GM19397 (cell line): ENCODE measurements around the gene DMAC2.
"Not testable (repeated sequence)": the region's sequence is repeated elsewhere in the genome, so short reads cannot be mapped to it uniquely, and the experiment has no call there.

Experiments used
- ATAC-seq: cut with Tn5 transposase; IDR thresholded peaks from one replicate; pipeline ENCODE4 v1.9.1; 2021; ENCODE audit warnings: mild to moderate bottlenecking, moderate library complexity; ENCODE audit not compliant: unreplicated experiment

DMAC2 gene

DNA sequence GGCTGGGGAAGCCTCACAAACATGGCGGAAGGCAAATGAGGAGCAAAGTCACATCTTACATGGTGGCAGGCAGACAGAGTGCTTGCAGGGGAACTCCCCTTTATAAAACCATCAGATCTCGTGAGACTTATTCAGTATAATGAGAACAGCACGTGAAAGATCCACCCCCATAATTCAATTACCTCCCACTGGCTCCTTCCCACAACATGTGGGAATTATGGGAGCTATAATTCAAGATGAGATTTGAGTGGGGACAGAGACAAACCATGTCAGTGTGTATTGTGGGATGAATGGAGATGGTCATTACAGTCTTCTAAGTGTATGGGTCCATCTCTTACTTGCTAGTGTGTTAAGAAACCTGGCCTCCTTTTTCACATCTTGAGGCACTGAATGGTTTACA, 37.7 kb downstream of the DMAC2 start:
- ATAC-seq = no peak

DNA sequence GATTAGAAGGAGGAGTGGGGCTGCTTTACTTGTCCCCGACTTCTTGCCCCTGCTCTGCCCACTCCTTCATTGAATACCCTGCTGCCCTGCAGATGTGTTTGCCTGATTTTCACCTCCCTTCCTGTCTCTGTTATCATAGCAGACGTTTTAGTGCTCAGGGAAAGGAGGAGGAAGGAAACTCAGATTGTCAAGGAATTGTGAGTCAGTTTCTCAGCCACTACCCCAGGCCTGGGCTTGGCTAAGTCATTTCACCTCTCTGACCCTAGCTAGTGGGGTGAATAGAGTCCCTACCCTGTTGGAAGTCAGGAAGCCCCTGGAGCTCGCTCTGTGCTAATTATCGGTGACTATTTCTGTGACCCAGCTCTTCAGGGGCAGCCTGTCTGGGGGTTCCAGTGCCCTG, 38.2 kb downstream of the DMAC2 start:
- no peak for ATAC-seq

DNA sequence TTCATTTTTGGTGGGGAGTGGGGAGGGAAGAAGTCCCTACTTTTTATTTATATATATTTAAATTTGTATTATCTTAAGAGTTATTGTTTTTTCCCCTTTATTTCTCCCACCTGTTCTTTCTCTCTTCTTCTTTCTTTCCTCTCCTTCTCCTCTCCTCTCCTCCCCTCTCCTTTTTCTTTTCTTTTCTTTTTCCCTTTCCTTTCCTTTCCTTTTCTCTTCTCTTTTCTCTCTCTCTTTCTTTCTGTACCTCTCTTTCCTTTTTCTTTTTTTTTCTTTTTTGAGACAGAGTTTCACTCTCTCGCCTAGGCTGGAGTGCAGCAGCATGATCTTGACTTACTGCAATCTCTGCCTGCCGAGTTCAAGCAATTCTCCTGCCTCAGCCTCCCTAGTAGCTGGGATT, 40.2 kb downstream of the DMAC2 start:
- ATAC-seq = no peak

DNA sequence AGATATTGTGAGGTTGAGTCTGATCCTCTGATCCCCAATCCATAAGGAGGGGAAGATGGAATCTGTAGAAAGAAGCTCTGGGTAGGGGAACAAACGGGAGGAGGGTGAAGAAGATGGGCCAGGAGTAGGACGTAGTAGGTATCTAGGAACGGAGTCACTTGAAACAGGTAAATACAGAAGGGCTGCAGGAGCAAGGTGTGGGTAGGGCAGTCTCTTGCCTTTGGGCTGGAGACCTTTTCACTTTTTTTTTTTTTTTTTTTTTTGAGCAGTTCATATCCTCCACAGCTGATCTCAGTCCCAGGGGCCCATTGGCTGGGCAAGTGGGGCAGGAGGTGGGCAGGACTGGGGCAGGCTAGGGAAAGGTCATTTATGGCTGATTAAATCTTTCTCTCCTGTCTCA, 40.6 kb downstream of the DMAC2 start:
- no peak for ATAC-seq

DNA sequence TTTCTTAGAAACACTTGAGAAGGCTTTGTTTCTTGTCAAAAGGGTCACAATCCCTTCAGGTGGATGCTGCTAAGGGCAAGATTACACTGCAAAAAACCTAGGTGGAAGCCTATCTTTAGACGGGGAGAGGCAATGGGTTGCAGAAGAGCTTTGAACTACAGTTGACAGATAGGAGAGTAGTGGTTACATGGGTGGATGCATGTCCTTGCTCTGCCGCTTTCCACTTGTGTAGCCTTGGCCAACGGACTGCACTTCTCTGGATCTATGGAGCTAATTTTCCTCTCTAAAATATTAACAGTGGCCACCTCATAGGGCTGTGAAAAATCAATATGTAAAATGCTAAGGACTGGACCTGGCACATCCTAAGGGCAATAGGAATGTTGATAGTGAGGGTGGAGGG, 41.1 kb downstream of the DMAC2 start:
- no peak for ATAC-seq

DNA sequence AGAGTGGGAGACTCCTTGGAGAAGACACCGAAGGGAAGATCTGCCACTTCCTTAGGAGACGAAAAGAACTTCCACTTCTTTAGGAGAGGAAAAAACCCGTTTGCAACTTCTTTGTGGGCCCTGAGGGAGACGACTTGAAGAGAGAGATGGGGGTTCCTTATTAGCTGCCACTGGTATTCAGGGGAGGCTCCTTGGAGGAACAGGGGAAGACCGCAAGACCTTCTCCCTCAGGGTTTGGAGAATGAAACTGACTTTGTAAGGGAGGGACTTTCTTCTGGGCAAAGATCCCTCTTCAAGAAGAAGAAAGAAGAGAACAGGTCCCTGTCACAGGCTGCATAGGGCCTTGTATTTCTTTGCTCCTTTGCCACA, 41.7 kb downstream of the DMAC2 start:
- ATAC-seq = no peak

DNA sequence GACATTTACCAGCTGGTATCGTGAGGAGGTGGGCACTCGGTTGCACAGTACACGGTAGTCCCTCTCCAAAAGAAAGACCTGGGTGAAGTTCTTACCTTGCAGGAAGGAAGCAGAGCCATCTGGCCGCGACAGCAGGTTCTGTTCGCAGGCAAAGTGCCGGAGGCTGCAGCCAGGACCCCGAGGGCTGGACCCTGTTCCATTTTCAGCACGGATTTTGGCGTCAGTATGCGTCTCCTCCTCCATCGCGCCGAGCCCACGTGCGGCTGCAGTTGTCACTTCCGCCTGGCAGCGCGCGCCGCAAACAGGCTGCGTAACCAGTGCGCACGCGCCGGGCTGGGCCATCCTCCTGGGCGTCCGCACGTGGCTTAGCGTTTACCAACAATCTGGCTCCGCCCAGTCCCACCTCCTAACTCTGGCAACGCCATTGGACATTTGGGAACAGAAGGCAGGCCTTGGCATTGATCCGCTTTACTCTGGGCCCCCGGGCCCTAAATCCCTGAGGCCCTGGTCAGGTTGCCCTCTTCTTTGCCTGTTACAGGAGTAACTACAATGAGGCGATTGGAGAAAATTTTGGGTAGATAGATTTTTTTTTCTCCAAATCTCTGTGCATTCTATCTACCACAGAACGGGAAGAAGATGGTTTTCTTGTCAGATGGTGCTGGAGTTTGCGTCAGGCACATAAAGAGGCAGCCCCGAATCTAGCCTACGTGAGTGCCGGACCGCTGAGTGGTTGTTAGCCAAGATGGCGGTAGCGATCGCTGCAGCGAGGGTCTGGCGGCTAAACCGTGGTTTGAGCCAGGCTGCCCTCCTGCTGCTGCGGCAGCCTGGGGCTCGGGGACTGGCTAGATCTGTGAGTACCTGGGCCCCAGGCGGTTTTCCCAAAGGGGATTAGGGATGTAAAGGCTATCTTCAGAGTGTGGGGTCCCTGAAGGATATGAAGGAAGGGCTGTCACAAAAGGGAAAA, 42.3 kb downstream of the DMAC2 start, which contains the start of the genes BCKDHA and EXOSC5:
TSS of gene BCKDHA (plus strand) at position 733 of the 964 bp plus-strand sequence. CDS start at position 743, 10 bp downstream.
TSS of gene EXOSC5 (minus strand) at position 274 of the 964 bp plus-strand sequence. CDS start at position 243, 31 bp downstream.
- ATAC-seq = peak; percentile 95

DNA sequence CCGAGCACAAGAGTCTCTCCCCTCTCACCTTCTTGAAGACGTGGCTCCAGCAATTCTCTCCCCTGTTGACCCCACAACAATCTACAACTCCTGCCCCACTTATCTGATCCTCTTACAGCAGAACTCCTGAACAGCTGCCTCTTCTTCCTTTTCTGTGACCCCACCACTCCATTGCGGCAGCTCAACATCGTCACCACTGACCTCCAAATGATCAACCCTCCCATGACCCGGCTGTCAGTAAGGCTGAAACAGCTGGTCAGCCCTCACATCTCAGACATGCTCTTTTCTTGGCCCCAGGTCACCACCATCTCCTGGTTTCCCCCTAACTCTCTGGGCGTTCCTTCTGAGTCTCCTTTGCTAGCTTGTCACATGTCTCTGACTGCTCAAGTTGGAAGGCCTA, 44.4 kb downstream of the DMAC2 start:
- no peak for ATAC-seq

DNA sequence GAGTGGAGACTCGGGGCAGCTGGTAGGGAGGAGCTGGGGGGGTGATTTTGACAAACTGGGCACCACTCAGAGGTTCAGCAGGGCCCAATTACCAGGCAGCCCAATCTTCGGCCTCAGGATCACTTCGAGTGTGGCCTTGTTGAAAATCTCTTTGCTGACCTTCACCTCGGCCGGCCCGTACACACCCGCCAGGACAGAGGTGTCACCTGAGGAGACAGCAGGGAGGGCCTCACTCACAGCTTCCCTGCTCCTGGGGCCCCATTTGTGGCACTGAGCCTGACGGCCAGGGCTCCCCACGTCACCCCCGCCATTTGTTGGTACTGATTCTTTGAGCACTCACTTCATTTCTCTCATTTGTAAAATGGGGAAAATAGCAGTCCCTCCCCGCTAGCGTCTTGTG, 46.9 kb downstream of the DMAC2 start:
- ATAC-seq = no peak

DNA sequence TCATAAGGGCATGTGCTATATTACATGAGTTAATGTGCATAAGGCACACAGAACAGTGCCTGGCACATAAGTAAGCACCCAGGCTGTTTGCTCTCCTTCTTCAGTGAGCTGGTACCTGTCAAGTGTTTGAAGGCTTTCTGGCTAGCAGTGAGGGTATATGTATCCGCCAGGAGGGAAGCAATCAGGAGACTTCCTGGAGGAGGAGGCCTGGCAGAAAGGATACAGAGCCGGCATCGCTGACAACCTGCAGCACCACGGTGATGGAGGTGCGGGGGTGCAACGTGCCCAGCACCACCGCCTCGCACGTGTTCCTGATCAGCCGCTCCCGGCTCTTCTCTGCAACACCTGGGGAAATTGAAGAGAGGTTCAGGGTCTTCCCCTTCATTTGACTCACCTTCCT, 48.1 kb downstream of the DMAC2 start:
- ATAC-seq = no peak

DNA sequence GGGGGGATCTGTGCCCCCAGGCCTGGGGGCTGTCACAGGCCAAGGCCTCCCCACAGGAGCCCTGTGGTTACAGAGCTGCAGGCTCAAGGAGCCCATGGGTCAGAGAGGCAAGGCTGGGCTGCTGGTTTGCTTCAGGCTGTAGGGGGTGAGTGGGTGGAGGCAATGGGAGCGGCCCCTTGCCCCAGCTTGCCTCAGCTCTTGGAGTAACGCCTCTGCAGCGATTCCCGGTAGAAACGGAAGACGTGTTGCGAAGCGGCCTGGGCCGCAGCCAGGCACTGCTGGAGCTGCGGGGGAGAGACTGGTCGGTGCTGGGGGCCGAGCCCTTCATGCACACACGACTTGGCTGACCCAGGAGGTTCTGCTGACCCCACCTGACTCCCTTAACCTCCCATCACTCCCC, 53.3 kb downstream of the DMAC2 start:
- no peak for ATAC-seq

DNA sequence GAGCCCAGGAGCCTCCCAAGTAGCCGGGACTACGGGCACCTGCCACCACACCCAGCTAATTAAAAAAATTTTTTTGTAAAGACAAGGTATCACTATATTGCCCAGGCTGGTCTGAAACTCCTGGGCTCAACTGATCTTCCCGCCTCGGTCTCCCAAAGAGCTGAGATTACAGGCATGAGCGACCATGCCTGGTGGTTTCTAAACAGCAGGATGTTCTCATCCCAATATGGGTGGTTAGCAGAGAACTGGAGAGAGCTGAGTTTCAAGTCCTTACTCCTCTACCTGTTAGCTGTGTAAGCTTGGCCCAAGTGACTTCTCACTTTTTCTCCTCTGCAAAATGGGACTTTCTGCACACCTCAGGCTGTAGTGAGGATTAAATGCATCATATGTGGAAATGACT, 55.4 kb downstream of the DMAC2 start:
- no peak for ATAC-seq

DNA sequence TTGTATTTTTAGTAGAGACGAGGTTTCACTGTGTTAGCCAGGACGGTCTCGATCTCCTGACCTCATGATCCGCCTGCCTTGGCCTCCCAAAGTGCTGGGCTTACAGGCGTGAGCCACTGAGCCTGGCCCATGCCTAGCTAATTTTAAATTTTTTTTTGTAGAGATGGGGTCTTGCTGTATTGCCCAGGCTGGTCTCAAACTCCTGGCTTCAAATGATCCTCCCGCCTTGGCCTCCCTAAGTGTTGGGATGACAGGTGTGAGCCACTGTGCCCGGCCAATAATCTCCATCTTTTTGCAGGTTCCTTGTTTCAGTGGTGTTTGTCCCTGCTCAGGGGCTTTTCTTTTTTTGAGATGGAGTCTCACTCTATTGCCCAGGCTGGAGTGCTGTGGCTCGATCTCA, 58.2 kb downstream of the DMAC2 start:
- not testable (repeated sequence) for ATAC-seq
